Measurements from ENCODE around the gene FLYWCH2. TPM values are rescaled to one million over a fixed set of nuclear protein-coding genes. Genes with fewer than 3 reads are reported as not detected.

FLYWCH2 gene
- total and polyA plus RNA-seq, 10 donors: 27.5 to 98.6 (median 49.0) TPM

GRCh38 chr16:2896480-2897010, 13.5 kb downstream of the FLYWCH2 start:
- WGBS, 5 donors: 91 to 98% (median 95%) methylated on average over 10 to 19 of the region's 19 CpGs
- intact Hi-C loops (cut with DNase I; ENCODE audit: low total_unique reads): no loop called here
- Histone ChIP-seq H3K27ac (peak overlapping the region in 2 of 8 donors; percentile 52 to 66), H3K4me1 (peaks cover 6 to 31% (median 25%) of the 10 kb centered on the region in 6 donors), H3K36me3 (peaks cover 0 to 63% (median 13%) of the 10 kb centered on the region in 6 donors), H3K4me3 (no peak overlapping the region), H3K27me3 (replicated peaks in 1 of 7) (no peaks in the 10 kb centered on the region), H3K9me3 (no peaks in the 10 kb centered on the region)
- TF ChIP-seq POLR2A (IDR thresholded peaks at IDR 0.05): no peak
- TF ChIP-seq POLR2AphosphoS5 (IDR thresholded peaks at IDR 0.05): peak in 1 of 3 donors; percentile 6
- no peak for DNase-seq

- Histone ChIP-seq H3K4me3 (no peak overlapping the region), H3K9me3 (no peaks in the 10 kb centered on the region), H3K4me1 (peaks cover 6 to 29% (median 23%) of the 10 kb centered on the region in 6 donors), H3K27me3 (replicated peaks in 1 of 7) (no peaks in the 10 kb centered on the region), H3K36me3 (peaks cover 0 to 63% (median 13%) of the 10 kb centered on the region in 6 donors), H3K27ac (peak overlapping the region in 5 of 8 donors; percentile 10 to 66 (median 52))
- peak; percentile 88 for DNase-seq
- WGBS, 5 donors: 60 to 74% (median 72%) methylated on average over 2 to 7 of the region's 7 CpGs
- TF ChIP-seq CTCF (IDR thresholded peaks at IDR 0.05 in 8 of 11, conservative IDR thresholded peaks at IDR 0.05 in 3 of 11): no peak
- no peak for TF ChIP-seq POLR2A (IDR thresholded peaks at IDR 0.05)
- TF ChIP-seq POLR2AphosphoS5 (IDR thresholded peaks at IDR 0.05): no peak
- intact Hi-C loops (cut with DNase I; ENCODE audit: low total_unique reads): no loop called here
These were observed 14.1 kb downstream of the FLYWCH2 start for GRCh38 chr16:2897110-2897509.

- Histone ChIP-seq H3K4me3 (no peak overlapping the region), H3K4me1 (peaks cover 10 to 37% (median 29%) of the 10 kb centered on the region in 6 donors), H3K36me3 (peaks cover 0 to 63% (median 13%) of the 10 kb centered on the region in 6 donors), H3K9me3 (no peaks in the 10 kb centered on the region), H3K27me3 (replicated peaks in 1 of 7) (no peaks in the 10 kb centered on the region), H3K27ac (peak overlapping the region in 5 of 8 donors; percentile 3 to 66 (median 52))
- WGBS, 5 donors: 78 to 92% (median 84%) methylated on average over 9 to 10 of the region's 10 CpGs
- no peak for DNase-seq
- TF ChIP-seq POLR2A (IDR thresholded peaks at IDR 0.05): no peak
- peak in 1 of 3 donors; percentile 31 for TF ChIP-seq POLR2AphosphoS5 (IDR thresholded peaks at IDR 0.05)
- intact Hi-C loops (cut with DNase I; ENCODE audit: low total_unique reads): no loop called here
These were observed 16.0 kb downstream of the FLYWCH2 start for GRCh38 chr16:2898831-2899563.

DNA sequence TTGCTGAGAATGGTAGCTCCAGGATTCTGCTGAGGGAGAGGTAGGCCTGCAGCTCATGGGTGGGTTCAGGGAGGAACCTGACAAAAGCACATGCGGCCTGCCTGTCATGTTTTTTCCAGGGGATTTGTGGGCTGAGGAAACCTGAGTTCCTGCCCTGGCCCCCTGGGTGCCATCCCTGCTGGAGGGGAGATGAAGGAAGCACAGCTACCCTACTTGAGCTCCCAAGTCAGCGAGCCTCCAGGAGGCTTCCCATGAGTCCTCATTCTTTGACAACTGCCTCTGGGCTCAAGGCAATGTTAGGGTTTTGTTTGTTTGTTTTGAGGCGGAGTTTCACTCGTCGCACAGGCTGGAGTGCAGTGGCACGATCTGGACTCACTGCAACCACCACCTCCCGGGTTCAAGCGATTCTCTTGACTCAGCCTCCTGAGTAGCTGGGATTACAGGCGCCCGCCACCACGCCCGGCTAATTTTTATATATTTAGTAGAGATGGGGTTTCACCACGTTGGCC, 16.6 kb downstream of the FLYWCH2 start:
- Histone ChIP-seq H3K36me3 (peaks cover 0 to 63% (median 13%) of the 10 kb centered on the region in 6 donors), H3K4me3 (no peak overlapping the region), H3K27ac (peak overlapping the region in 2 of 8 donors; percentile 50 to 52), H3K4me1 (peaks cover 11 to 42% (median 32%) of the 10 kb centered on the region in 6 donors), H3K27me3 (replicated peaks in 1 of 7) (no peaks in the 10 kb centered on the region), H3K9me3 (no peaks in the 10 kb centered on the region)
- intact Hi-C loops (cut with DNase I; ENCODE audit: low total_unique reads): no loop called here
- WGBS, 5 donors: 88 to 95% (median 92%) methylated on average over 11 to 13 of the region's 13 CpGs
- no peak for DNase-seq
- no peak for TF ChIP-seq POLR2AphosphoS5 (IDR thresholded peaks at IDR 0.05)
- TF ChIP-seq CTCF (IDR thresholded peaks at IDR 0.05 in 8 of 11, conservative IDR thresholded peaks at IDR 0.05 in 3 of 11): no peak
- TF ChIP-seq POLR2A (IDR thresholded peaks at IDR 0.05): no peak
